Activated naive CD4-positive, alpha-beta T cell treated with anti-CD3 and anti-CD28 coated beads, Interleukin-2, amount 10 ng/mL, durations not matched to agents 7 days and 5 days (primary cell): Measurements from ENCODE around the gene GIT1.

Source experiments
- CTCF ChIA-PET: fragments of 350-600 bp; sonication (Branson Sonifier 250); formaldehyde crosslinking; loops from one replicate; lab custom pipeline; 2021; ENCODE audit warnings: antibody characterized with exemption; lab: Charles Lee
- DNase-seq: peaks from one replicate; pipeline ENCODE4 v3.0.0-alpha.2; 2020
- H3K27ac Mint-ChIP-seq: one replicate; pipeline ENCODE4 v1.8.0; 2021; ENCODE audit warnings: mild to moderate bottlenecking, moderate library complexity, mixed read lengths
- H3K27me3 Mint-ChIP-seq: one replicate; pipeline ENCODE4 v1.8.0; 2021; ENCODE audit warnings: mild to moderate bottlenecking, mixed read lengths
- H3K36me3 Mint-ChIP-seq: one replicate; pipeline ENCODE4 v1.8.0; 2021; ENCODE audit warnings: mixed read lengths
- H3K4me1 Mint-ChIP-seq: one replicate; pipeline ENCODE4 v1.8.0; 2021; ENCODE audit warnings: mixed read lengths
- H3K4me3 Mint-ChIP-seq: one replicate; pipeline ENCODE4 v1.8.0; 2021; ENCODE audit warnings: mild to moderate bottlenecking, moderate library complexity, mixed read lengths
- H3K9me3 Mint-ChIP-seq: one replicate; pipeline ENCODE4 v1.8.0; 2021; ENCODE audit warnings: mixed read lengths

GIT1 gene

GRCh38 chr17:29612404-29613280 is 23.2 kb upstream of the GIT1 start:
- H3K36me3 Mint-ChIP-seq = no peaks in the 10 kb centered on the region
- H3K4me3 Mint-ChIP-seq = peak overlapping the region; percentile 26
- no peak for DNase-seq
- CTCF ChIA-PET = interaction anchor here (0.7 to 2.3 kb wide), 11 partner anchors 8 to 33 kb away, joined by 3 to 9 read pairs (median 4); no protein-coding TSS in a partner anchor
- H3K27ac Mint-ChIP-seq = no peak overlapping the region
- peaks cover 42% of the 10 kb centered on the region for H3K4me1 Mint-ChIP-seq
- H3K9me3 Mint-ChIP-seq = no peaks in the 10 kb centered on the region
- H3K27me3 Mint-ChIP-seq = peaks cover 46% of the 10 kb centered on the region

- CTCF ChIA-PET = interaction anchor here (1.2 to 2.3 kb wide), 2 partner anchors 20 to 24 kb away, joined by 3 to 7 read pairs; no protein-coding TSS in a partner anchor
- DNase-seq = no peak
- H3K36me3 Mint-ChIP-seq = no peaks in the 10 kb centered on the region
- H3K4me3 Mint-ChIP-seq = no peak overlapping the region
- H3K9me3 Mint-ChIP-seq = no peaks in the 10 kb centered on the region
- peaks cover 36% of the 10 kb centered on the region for H3K4me1 Mint-ChIP-seq
- no peak overlapping the region for H3K27ac Mint-ChIP-seq
- peaks cover 40% of the 10 kb centered on the region for H3K27me3 Mint-ChIP-seq
Measured at GRCh38 chr17:29612094-29612403, 22.6 kb upstream of the GIT1 start.

GRCh38 chr17:29611351-29612093 is 22.1 kb upstream of the GIT1 start:
- Mint-ChIP-seq H3K27me3 (peaks cover 34% of the 10 kb centered on the region), H3K36me3 (no peaks in the 10 kb centered on the region), H3K9me3 (no peaks in the 10 kb centered on the region), H3K4me1 (peaks cover 31% of the 10 kb centered on the region), H3K27ac (no peak overlapping the region), H3K4me3 (no peak overlapping the region)
- CTCF ChIA-PET = interaction anchor here (0.9 to 2.3 kb wide), 3 partner anchors 20 to 46 kb away, joined by 3 to 7 read pairs (median 3); no protein-coding TSS in a partner anchor
- DNase-seq = no peak

GRCh38 chr17:29610395-29610794 is 20.9 kb upstream of the GIT1 start:
- DNase-seq = no peak
- CTCF ChIA-PET = interaction anchor here (2.3 kb wide), 1 partner anchor 18 kb away, joined by 7 read pairs; no protein-coding TSS in a partner anchor
- Mint-ChIP-seq H3K27me3 (peaks cover 23% of the 10 kb centered on the region), H3K4me3 (no peak overlapping the region), H3K4me1 (peaks cover 19% of the 10 kb centered on the region), H3K9me3 (no peaks in the 10 kb centered on the region), H3K27ac (no peak overlapping the region), H3K36me3 (no peaks in the 10 kb centered on the region)

- no peaks in the 10 kb centered on the region for H3K36me3 Mint-ChIP-seq
- H3K27ac Mint-ChIP-seq = no peak overlapping the region
- H3K4me1 Mint-ChIP-seq = peaks cover 5% of the 10 kb centered on the region
- H3K4me3 Mint-ChIP-seq = no peak overlapping the region
- CTCF ChIA-PET = interaction anchor here (1.6 to 2.5 kb wide), 2 partner anchors 8 to 10 kb away, joined by 7 to 8 read pairs; no protein-coding TSS in a partner anchor
- no peak for DNase-seq
- peaks cover 24% of the 10 kb centered on the region for H3K27me3 Mint-ChIP-seq
- H3K9me3 Mint-ChIP-seq = no peaks in the 10 kb centered on the region
Measured at GRCh38 chr17:29608986-29609385, 19.5 kb upstream of the GIT1 start.

GRCh38 chr17:29607557-29608195 is 18.2 kb upstream of the GIT1 start:
- Mint-ChIP-seq H3K27me3 (peaks cover 23% of the 10 kb centered on the region), H3K4me1 (no peaks in the 10 kb centered on the region)

GRCh38 chr17:29603109-29603674 is 13.7 kb upstream of the GIT1 start:
- no peaks in the 10 kb centered on the region for H3K4me1 Mint-ChIP-seq
- H3K36me3 Mint-ChIP-seq = no peaks in the 10 kb centered on the region
- no peak for DNase-seq
- H3K4me3 Mint-ChIP-seq = no peak overlapping the region
- H3K9me3 Mint-ChIP-seq = no peaks in the 10 kb centered on the region
- H3K27me3 Mint-ChIP-seq = peaks cover 23% of the 10 kb centered on the region
- CTCF ChIA-PET = no interaction called here
- H3K27ac Mint-ChIP-seq = no peak overlapping the region

More at GRCh38 chr17:29607557-29608195, 18.2 kb upstream of the GIT1 start:
- Mint-ChIP-seq H3K4me3 (no peak overlapping the region), H3K9me3 (no peaks in the 10 kb centered on the region), H3K27ac (no peak overlapping the region), H3K36me3 (no peaks in the 10 kb centered on the region)
- DNase-seq = no peak
- CTCF ChIA-PET = interaction anchor here (2.0 to 2.5 kb wide), 2 partner anchors 9 to 10 kb away, joined by 5 to 7 read pairs; no protein-coding TSS in a partner anchor

- peaks cover 23% of the 10 kb centered on the region for H3K27me3 Mint-ChIP-seq
- DNase-seq = no peak
- peaks cover 10% of the 10 kb centered on the region for H3K4me1 Mint-ChIP-seq
- H3K27ac Mint-ChIP-seq = no peak overlapping the region
- no peak overlapping the region for H3K4me3 Mint-ChIP-seq
- no peaks in the 10 kb centered on the region for H3K9me3 Mint-ChIP-seq
- CTCF ChIA-PET = interaction anchor here (1.8 to 2.5 kb wide), 3 partner anchors 11 to 228 kb away, joined by 6 to 8 read pairs (median 7); no protein-coding TSS in a partner anchor
- H3K36me3 Mint-ChIP-seq = no peaks in the 10 kb centered on the region
Measured at GRCh38 chr17:29597361-29598172, 8.1 kb upstream of the GIT1 start.

GRCh38 chr17:29596811-29597210 is 7.4 kb upstream of the GIT1 start:
- Mint-ChIP-seq H3K36me3 (no peaks in the 10 kb centered on the region), H3K4me3 (no peak overlapping the region)
- CTCF ChIA-PET = interaction anchor here (1.8 kb wide), 2 partner anchors 21 to 227 kb away, joined by 6 to 8 read pairs; no protein-coding TSS in a partner anchor

GRCh38 chr17:29595943-29596774 is 6.7 kb upstream of the GIT1 start:
- no peak overlapping the region for H3K27ac Mint-ChIP-seq
- CTCF ChIA-PET = interaction anchor here (0.9 to 1.8 kb wide), 2 partner anchors 17 to 227 kb away, joined by 4 to 6 read pairs; no protein-coding TSS in a partner anchor
- H3K9me3 Mint-ChIP-seq = no peaks in the 10 kb centered on the region
- peaks cover 23% of the 10 kb centered on the region for H3K27me3 Mint-ChIP-seq
- H3K36me3 Mint-ChIP-seq = no peaks in the 10 kb centered on the region
- no peak for DNase-seq
- H3K4me3 Mint-ChIP-seq = no peak overlapping the region
- peaks cover 24% of the 10 kb centered on the region for H3K4me1 Mint-ChIP-seq

More at GRCh38 chr17:29596811-29597210, 7.4 kb upstream of the GIT1 start:
- H3K9me3 Mint-ChIP-seq = no peaks in the 10 kb centered on the region
- H3K4me1 Mint-ChIP-seq = peaks cover 18% of the 10 kb centered on the region
- no peak for DNase-seq
- H3K27me3 Mint-ChIP-seq = peaks cover 23% of the 10 kb centered on the region
- no peak overlapping the region for H3K27ac Mint-ChIP-seq

GRCh38 chr17:29595107-29595942 is 5.9 kb upstream of the GIT1 start:
- no peak for DNase-seq
- Mint-ChIP-seq H3K27me3 (peaks cover 23% of the 10 kb centered on the region), H3K4me3 (no peak overlapping the region), H3K4me1 (peaks cover 33% of the 10 kb centered on the region), H3K27ac (no peak overlapping the region), H3K36me3 (no peaks in the 10 kb centered on the region), H3K9me3 (no peaks in the 10 kb centered on the region)
- CTCF ChIA-PET = interaction anchor here (0.9 to 5.0 kb wide), 4 partner anchors 9 to 22 kb away, joined by 3 to 48 read pairs (median 4); no protein-coding TSS in a partner anchor
